Measurements from ENCODE around the gene SVEP1.
A peak's percentile ranks its signal among the peaks of the same experiment; 100 is the strongest.

SVEP1 gene

GRCh38 chr9:110476251-110476650, 103.3 kb downstream of the SVEP1 start:
- no peak overlapping the region for H3K4me3 ChIP-seq (ENCODE audit: low read depth, low read length)
- DNase-seq (ENCODE audit: low read depth): no peak
- no peak for TF ChIP-seq POLR2A (IDR thresholded peaks at IDR 0.05; ENCODE audit: extremely low read depth, insufficient read length)
- TF ChIP-seq MAX (IDR thresholded peaks at IDR 0.05; ENCODE audit: low read depth, low read length): no peak
- TF ChIP-seq MYC (IDR thresholded peaks at IDR 0.05; ENCODE audit: low read depth, low read length): no peak
- no peak for TF ChIP-seq CTCF (IDR thresholded peaks at IDR 0.05; ENCODE audit: low read depth, low read length)

GRCh38 chr9:110472111-110472510, 107.4 kb downstream of the SVEP1 start:
- H3K4me3 ChIP-seq (ENCODE audit: low read depth, low read length): no peak overlapping the region
- DNase-seq (ENCODE audit: low read depth): no peak
- TF ChIP-seq POLR2A (IDR thresholded peaks at IDR 0.05; ENCODE audit: extremely low read depth, insufficient read length) (no peak), MYC (IDR thresholded peaks at IDR 0.05; ENCODE audit: low read depth, low read length) (no peak), MAX (IDR thresholded peaks at IDR 0.05; ENCODE audit: low read depth, low read length) (no peak), CTCF (IDR thresholded peaks at IDR 0.05; ENCODE audit: low read depth, low read length) (no peak)

GRCh38 chr9:110468950-110469349, 110.6 kb downstream of the SVEP1 start:
- no peak for DNase-seq (ENCODE audit: low read depth)
- TF ChIP-seq MYC (IDR thresholded peaks at IDR 0.05; ENCODE audit: low read depth, low read length): no peak
- TF ChIP-seq CTCF (IDR thresholded peaks at IDR 0.05; ENCODE audit: low read depth, low read length): no peak
- TF ChIP-seq MAX (IDR thresholded peaks at IDR 0.05; ENCODE audit: low read depth, low read length): no peak
- no peak for TF ChIP-seq POLR2A (IDR thresholded peaks at IDR 0.05; ENCODE audit: extremely low read depth, insufficient read length)
- H3K4me3 ChIP-seq (ENCODE audit: low read depth, low read length): no peak overlapping the region

GRCh38 chr9:110465190-110465589, 114.4 kb downstream of the SVEP1 start:
- no peak overlapping the region for H3K4me3 ChIP-seq (ENCODE audit: low read depth, low read length)
- no peak for TF ChIP-seq POLR2A (IDR thresholded peaks at IDR 0.05; ENCODE audit: extremely low read depth, insufficient read length)
- TF ChIP-seq MYC (IDR thresholded peaks at IDR 0.05; ENCODE audit: low read depth, low read length): no peak
- TF ChIP-seq MAX (IDR thresholded peaks at IDR 0.05; ENCODE audit: low read depth, low read length): no peak
- TF ChIP-seq CTCF (IDR thresholded peaks at IDR 0.05; ENCODE audit: low read depth, low read length): no peak
- no peak for DNase-seq (ENCODE audit: low read depth)

GRCh38 chr9:110464321-110464720, 115.2 kb downstream of the SVEP1 start:
- peak; percentile 10 for DNase-seq (ENCODE audit: low read depth)

More at GRCh38 chr9:110464321-110464720, 115.2 kb downstream of the SVEP1 start:
- no peak overlapping the region for H3K4me3 ChIP-seq (ENCODE audit: low read depth, low read length)
- no peak for TF ChIP-seq POLR2A (IDR thresholded peaks at IDR 0.05; ENCODE audit: extremely low read depth, insufficient read length)
- no peak for TF ChIP-seq MAX (IDR thresholded peaks at IDR 0.05; ENCODE audit: low read depth, low read length)
- TF ChIP-seq MYC (IDR thresholded peaks at IDR 0.05; ENCODE audit: low read depth, low read length): no peak
- no peak for TF ChIP-seq CTCF (IDR thresholded peaks at IDR 0.05; ENCODE audit: low read depth, low read length)
